ENCODE results near the gene TMSB15B. TPM values are rescaled to one million over a fixed set of nuclear protein-coding genes. Genes with fewer than 3 reads are reported as not detected.
"Not testable (repeated sequence)": the region's sequence is repeated elsewhere in the genome, so short reads cannot be mapped to it uniquely, and the experiment has no call there.

Gene TMSB15B
- total RNA-seq (1 to 10 TPM in 1 of 9 donors, under 1 TPM in 6, not detected in 2; 0.14 to 1.2 (median 0.56) TPM), polyA plus RNA-seq (under 1 TPM; 0.38 to 0.94 TPM)
- long read RNA-seq, donor 1 = 0 reads
- long read RNA-seq, donor 2 = 0 reads
- long read RNA-seq, donor 3 = 0 reads

- H3K27me3 ChIP-seq; H3K36me3 ChIP-seq; intact Hi-C loops (cut with DNase I); DNase-seq; H3K4me1 ChIP-seq; H3K4me3 ChIP-seq; H3K27ac ChIP-seq; H3K9me3 ChIP-seq: not testable (repeated sequence)
- no CpG with 5 or more reads among the region's 55 CpGs for WGBS, 4 donors
- peak in 3 of 4 donors; percentile 70 to 93 (median 85) for ATAC-seq
Observed at GRCh38 chrX:103962411-103963278, at the start of gene TMSB15B. TSS of gene TMSB15B (plus strand) at chrX:103962627.

GRCh38 chrX:103913356-103914020 lies 48.9 kb upstream of the TMSB15B start:
- H3K4me1 ChIP-seq = no peaks in the 10 kb centered on the region
- H3K27me3 ChIP-seq = peaks cover 0 to 15% (median 0%) of the 10 kb centered on the region in 9 donors
- H3K4me3 ChIP-seq = no peak overlapping the region
- no peak overlapping the region for H3K27ac ChIP-seq
- DNase-seq = no peak
- ATAC-seq = no peak
- no peak for TF ChIP-seq CTCF (IDR thresholded peaks at IDR 0.05)
- no peak for TF ChIP-seq POLR2A (IDR thresholded peaks at IDR 0.05)
- H3K36me3 ChIP-seq = no peaks in the 10 kb centered on the region
- 59 to 76% (median 72%) methylated on average over 10 of the region's 10 CpGs for WGBS, 4 donors
- no peaks in the 10 kb centered on the region for H3K9me3 ChIP-seq
- intact Hi-C loops (cut with DNase I) = no loop called here

GRCh38 chrX:103918050-103918449 lies 44.4 kb upstream of the TMSB15B start:
- WGBS, 4 donors = 1 to 22% (median 10%) methylated on average over 15 to 18 of the region's 18 CpGs
- ATAC-seq = peak; percentile 50 to 83 (median 79)
- intact Hi-C loops (cut with DNase I) = loop anchor here in 1 of 10 donors (2.0 kb wide), 1 partner anchor 73 kb away; no protein-coding TSS in a partner anchor
- H3K36me3 ChIP-seq = no peaks in the 10 kb centered on the region
- TF ChIP-seq CTCF (IDR thresholded peaks at IDR 0.05) (peak in 11 of 12 donors; percentile 28 to 56 (median 44)), POLR2A (IDR thresholded peaks at IDR 0.05) (no peak)
- H3K4me3 ChIP-seq = peak overlapping the region in 11 of 12 donors; percentile 27 to 82 (median 59)
- peaks cover 0 to 21% (median 0%) of the 10 kb centered on the region in 9 donors for H3K27me3 ChIP-seq
- H3K4me1 ChIP-seq = peaks cover 0 to 7% (median 0%) of the 10 kb centered on the region in 12 donors
- peaks cover 0 to 2% (median 0%) of the 10 kb centered on the region in 12 donors for H3K9me3 ChIP-seq
- peak in 4 of 5 donors; percentile 25 to 37 (median 32) for DNase-seq
- peak overlapping the region in 4 of 12 donors; percentile 52 to 82 (median 79) for H3K27ac ChIP-seq

GRCh38 chrX:103918571-103919269 lies 43.7 kb upstream of the TMSB15B start:
- H3K27ac ChIP-seq = peak overlapping the region; percentile 4 to 82 (median 68)
- H3K36me3 ChIP-seq = no peaks in the 10 kb centered on the region
- peak overlapping the region in 11 of 12 donors; percentile 27 to 82 (median 59) for H3K4me3 ChIP-seq
- peak; percentile 75 to 92 (median 90) for ATAC-seq
- peaks cover 0 to 9% (median 0%) of the 10 kb centered on the region in 12 donors for H3K9me3 ChIP-seq
- 0 to 41% (median 19%) methylated on average over 38 to 64 of the region's 64 CpGs for WGBS, 4 donors
- no peak for TF ChIP-seq CTCF (IDR thresholded peaks at IDR 0.05)
- no peak for TF ChIP-seq POLR2A (IDR thresholded peaks at IDR 0.05)
- peak; percentile 45 to 79 (median 69) for DNase-seq
- intact Hi-C loops (cut with DNase I) = loop anchor here in 1 of 10 donors (2.0 kb wide), 1 partner anchor 74 kb away; no protein-coding TSS in a partner anchor
- H3K27me3 ChIP-seq = peaks cover 0 to 21% (median 0%) of the 10 kb centered on the region in 9 donors
- peaks cover 0 to 7% (median 0%) of the 10 kb centered on the region in 12 donors for H3K4me1 ChIP-seq
